Measurements from ENCODE around the gene NFATC4.

NFATC4 gene

GRCh38 chr14:24388474-24389179 is 20.6 kb downstream of the NFATC4 start:
- ChIA-PET CTCF (interaction anchor here (0.9 to 1.4 kb wide), 4 partner anchors 23 to 58 kb away, joined by 3 to 4 read pairs (median 4); no protein-coding TSS in a partner anchor), POLR2A (interaction anchor here (1.1 to 2.6 kb wide), 3 partner anchors 17 to 41 kb away, joined by 3 to 11 read pairs (median 3); partner anchors contain the start of genes CBLN3 and KHNYN)
- TF ChIP-seq LEF1 (IDR thresholded peaks at IDR 0.05; ENCODE audit: borderline replicate concordance): no peak
- TF ChIP-seq, protein P1, sequence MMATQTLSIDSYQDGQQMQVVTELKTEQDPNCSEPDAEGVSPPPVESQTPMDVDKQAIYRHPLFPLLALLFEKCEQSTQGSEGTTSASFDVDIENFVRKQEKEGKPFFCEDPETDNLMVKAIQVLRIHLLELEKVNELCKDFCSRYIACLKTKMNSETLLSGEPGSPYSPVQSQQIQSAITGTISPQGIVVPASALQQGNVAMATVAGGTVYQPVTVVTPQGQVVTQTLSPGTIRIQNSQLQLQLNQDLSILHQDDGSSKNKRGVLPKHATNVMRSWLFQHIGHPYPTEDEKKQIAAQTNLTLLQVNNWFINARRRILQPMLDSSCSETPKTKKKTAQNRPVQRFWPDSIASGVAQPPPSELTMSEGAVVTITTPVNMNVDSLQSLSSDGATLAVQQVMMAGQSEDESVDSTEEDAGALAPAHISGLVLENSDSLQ (IDR thresholded peaks at IDR 0.05): no peak
- no peak for TF ChIP-seq TARDBP (IDR thresholded peaks at IDR 0.05)
- TF ChIP-seq ARNT (IDR thresholded peaks at IDR 0.05): no peak
- TF ChIP-seq BHLHE40 (IDR thresholded peaks at IDR 0.05; ENCODE audit: borderline replicate concordance): no peak
- no peak for TF ChIP-seq SP1 (IDR thresholded peaks at IDR 0.05)
- TF ChIP-seq ZNF384 (IDR thresholded peaks at IDR 0.05): no peak
- TF ChIP-seq NFRKB (IDR thresholded peaks at IDR 0.05): no peak
- DNase-seq (ENCODE audit: extremely low spot score): no peak

DNA sequence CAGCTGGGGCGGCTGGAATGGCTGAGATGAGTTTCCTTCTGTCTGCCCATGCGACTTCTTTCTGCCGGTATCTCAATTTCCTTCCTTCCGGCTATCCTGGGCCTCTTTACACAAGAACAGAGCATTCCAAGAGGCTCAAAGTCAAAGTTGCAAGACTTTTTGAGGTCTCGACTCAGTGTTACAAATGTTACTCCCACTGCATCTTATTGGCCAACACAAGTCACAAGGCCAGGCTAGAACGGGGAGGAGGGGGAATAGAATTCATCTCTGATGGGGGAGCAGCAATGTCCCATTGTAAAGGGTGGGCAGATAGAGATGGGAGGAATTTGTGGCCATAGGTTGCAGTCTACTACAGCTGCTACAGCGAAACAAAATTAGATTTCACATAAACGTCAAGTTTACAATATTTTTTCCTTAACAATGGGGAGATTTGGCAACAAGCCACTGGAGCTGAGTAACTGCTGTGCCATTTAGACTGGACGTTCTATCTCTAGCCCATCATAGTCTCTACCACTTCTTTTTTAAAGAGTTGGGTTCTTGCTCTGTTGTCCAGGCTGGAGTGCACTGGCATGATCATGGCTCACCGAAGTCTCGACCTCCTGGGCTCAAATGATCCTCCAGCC is 21.4 kb downstream of the NFATC4 start:
- no peak for DNase-seq (ENCODE audit: extremely low spot score)
- POLR2A ChIA-PET: interaction anchor here (1.1 to 2.6 kb wide), 2 partner anchors 24 to 41 kb away, joined by 3 to 11 read pairs; partner anchors contain the start of genes CBLN3 and KHNYN
- CTCF ChIA-PET: interaction anchor here (0.9 to 1.5 kb wide), 4 partner anchors 11 to 42 kb away, joined by 3 to 5 read pairs (median 4); no protein-coding TSS in a partner anchor
- TF ChIP-seq ARNT (IDR thresholded peaks at IDR 0.05) (no peak), FOXM1 (IDR thresholded peaks at IDR 0.05; ENCODE audit: borderline replicate concordance) (no peak), BHLHE40 (IDR thresholded peaks at IDR 0.05; ENCODE audit: borderline replicate concordance) (no peak), TARDBP (IDR thresholded peaks at IDR 0.05) (no peak), NFRKB (IDR thresholded peaks at IDR 0.05) (no peak), FOXA1 (IDR thresholded peaks at IDR 0.05) (no peak), L3MBTL2 (conservative IDR thresholded peaks at IDR 0.05) (no peak), SUZ12 (IDR thresholded peaks at IDR 0.05) (no peak)
- TF ChIP-seq, protein P1 (IDR thresholded peaks at IDR 0.05): no peak

DNA sequence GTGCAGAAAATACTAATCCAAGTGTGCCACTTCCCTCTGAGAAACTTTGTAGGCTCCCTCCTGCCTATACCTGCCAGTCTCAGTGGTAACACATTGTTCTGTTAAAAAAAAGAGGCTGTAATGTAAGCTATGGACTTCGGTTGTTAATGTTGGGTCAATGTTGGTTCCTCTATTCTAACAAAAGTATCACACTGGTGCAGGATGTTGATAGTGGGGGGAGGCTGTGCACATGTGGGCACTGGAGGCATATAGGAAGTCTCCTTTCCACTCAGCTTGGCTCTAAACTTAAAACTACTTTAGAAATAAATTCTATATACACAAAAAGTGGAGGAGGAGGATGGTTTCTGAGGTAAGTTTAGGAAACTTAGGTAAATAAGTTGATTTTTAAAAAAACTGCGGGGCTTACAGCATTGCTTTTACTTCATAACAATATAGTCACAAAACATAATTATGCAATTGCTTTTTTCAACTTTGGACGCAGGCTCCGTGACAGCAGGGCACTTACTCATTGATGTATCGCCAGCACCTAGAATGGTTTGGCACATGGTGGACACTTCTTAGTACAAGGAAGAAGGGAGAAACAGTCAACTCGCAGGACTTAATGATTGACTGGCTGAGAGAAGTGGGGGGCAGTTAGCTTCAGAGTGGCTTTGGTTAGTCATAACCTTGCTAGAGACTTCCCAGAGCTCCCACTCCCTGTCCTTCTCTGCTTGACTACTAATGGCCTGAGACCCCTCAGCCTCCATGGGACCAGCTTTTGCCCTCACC is 22.9 kb downstream of the NFATC4 start:
- no peak for DNase-seq (ENCODE audit: extremely low spot score)
- TF ChIP-seq FOXA1 (IDR thresholded peaks at IDR 0.05): no peak
- TF ChIP-seq TARDBP (IDR thresholded peaks at IDR 0.05): no peak
- no peak for TF ChIP-seq ZNF384 (IDR thresholded peaks at IDR 0.05)
- no peak for TF ChIP-seq LEF1 (IDR thresholded peaks at IDR 0.05; ENCODE audit: borderline replicate concordance)
- no peak for TF ChIP-seq ARNT (IDR thresholded peaks at IDR 0.05)
- TF ChIP-seq BHLHE40 (IDR thresholded peaks at IDR 0.05; ENCODE audit: borderline replicate concordance): no peak
- no peak for TF ChIP-seq SP1 (IDR thresholded peaks at IDR 0.05)
- TF ChIP-seq FOXK2 (IDR thresholded peaks at IDR 0.05): no peak
- no peak for TF ChIP-seq SUZ12 (IDR thresholded peaks at IDR 0.05)
- TF ChIP-seq CTBP1 (IDR thresholded peaks at IDR 0.05; ENCODE audit: borderline replicate concordance): no peak
- TF ChIP-seq FOXM1 (IDR thresholded peaks at IDR 0.05; ENCODE audit: borderline replicate concordance): no peak
- no peak for TF ChIP-seq ELF4 (IDR thresholded peaks at IDR 0.05)
- TF ChIP-seq L3MBTL2 (conservative IDR thresholded peaks at IDR 0.05): no peak
- no peak for TF ChIP-seq NFRKB (IDR thresholded peaks at IDR 0.05)
- TF ChIP-seq HDGF (IDR thresholded peaks at IDR 0.05; ENCODE audit: borderline replicate concordance): no peak
- TF ChIP-seq, protein P1 (IDR thresholded peaks at IDR 0.05): no peak
- ChIA-PET POLR2A (interaction anchor here (0.7 to 1.7 kb wide), 6 partner anchors 9 to 51 kb away, joined by 4 to 8 read pairs (median 4); partner anchors contain the start of gene KHNYN), CTCF (interaction anchor here (1.0 to 1.5 kb wide), 2 partner anchors 14 to 19 kb away, joined by 3 read pairs; no protein-coding TSS in a partner anchor)

- DNase-seq (ENCODE audit: extremely low spot score): peak; percentile 56
- POLR2A ChIA-PET: interaction anchor here (1.1 to 1.7 kb wide), 5 partner anchors 13 to 39 kb away, joined by 3 to 8 read pairs (median 4); partner anchors contain the start of gene NFATC4
- CTCF ChIA-PET: no interaction called here
- TF ChIP-seq CTBP1 (IDR thresholded peaks at IDR 0.05; ENCODE audit: borderline replicate concordance) (0 out of 2 replicates have a peak, but pooled peaks have one; percentile 11), BHLHE40 (IDR thresholded peaks at IDR 0.05; ENCODE audit: borderline replicate concordance) (no peak)
- TF ChIP-seq, protein P1 (IDR thresholded peaks at IDR 0.05): peak; percentile 71; the same call in 1 of the 2 replicates
Observed at GRCh38 chr14:24392325-24393091, 24.5 kb downstream of the NFATC4 start.
